HUDEP-2 (cell line): ENCODE measurements around the gene EXOC5.
"Not testable (repeated sequence)": the region's sequence is repeated elsewhere in the genome, so short reads cannot be mapped to it uniquely, and the experiment has no call there.

Experiments
- DNase-seq, 76 experiments: peaks; one replicate each; lab custom pipeline; 2025; ENCODE audit not compliant: unreplicated experiment in 76 of 76; lab: John Stamatoyannopoulos, UW

The EXOC5 gene

DNA sequence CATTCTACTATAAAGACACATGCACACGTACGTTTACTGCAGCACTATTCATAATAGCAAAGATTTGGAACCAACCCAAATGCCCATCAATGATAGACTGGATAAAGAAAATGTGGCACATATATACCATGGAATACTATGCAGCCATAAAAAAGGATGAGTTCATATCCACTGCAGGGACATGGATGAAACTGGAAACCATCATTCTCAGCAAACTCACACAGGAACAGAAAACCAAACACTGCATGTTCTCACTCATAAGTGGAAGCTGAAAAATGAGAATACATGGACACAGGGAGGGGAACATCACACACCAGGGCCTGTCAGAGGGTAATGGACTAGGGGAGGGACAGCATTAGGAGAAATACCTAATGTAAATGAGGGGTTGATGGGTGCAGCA lies 10.5 kb downstream of the EXOC5 start:
- DNase-seq, result not testable (repeated sequence)

DNA sequence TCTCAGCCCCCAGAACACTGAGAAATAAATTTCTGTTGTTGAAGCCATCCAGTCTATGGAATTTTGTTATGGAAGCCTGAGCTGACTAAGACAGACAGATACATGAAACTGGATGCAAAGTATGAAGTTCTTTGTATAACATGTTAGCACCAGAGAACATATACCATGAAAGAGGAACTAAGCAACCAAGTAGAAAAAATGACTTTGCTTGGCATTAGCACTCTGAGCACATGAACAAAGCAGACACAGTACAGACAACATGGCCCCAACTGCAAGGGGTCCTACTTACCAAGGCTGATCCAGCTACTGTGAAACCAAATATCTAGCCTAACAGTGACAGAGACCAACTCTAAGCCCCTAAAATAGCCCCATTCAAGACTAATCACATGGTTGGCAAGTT lies 13.8 kb downstream of the EXOC5 start:
- no peak for DNase-seq

DNA sequence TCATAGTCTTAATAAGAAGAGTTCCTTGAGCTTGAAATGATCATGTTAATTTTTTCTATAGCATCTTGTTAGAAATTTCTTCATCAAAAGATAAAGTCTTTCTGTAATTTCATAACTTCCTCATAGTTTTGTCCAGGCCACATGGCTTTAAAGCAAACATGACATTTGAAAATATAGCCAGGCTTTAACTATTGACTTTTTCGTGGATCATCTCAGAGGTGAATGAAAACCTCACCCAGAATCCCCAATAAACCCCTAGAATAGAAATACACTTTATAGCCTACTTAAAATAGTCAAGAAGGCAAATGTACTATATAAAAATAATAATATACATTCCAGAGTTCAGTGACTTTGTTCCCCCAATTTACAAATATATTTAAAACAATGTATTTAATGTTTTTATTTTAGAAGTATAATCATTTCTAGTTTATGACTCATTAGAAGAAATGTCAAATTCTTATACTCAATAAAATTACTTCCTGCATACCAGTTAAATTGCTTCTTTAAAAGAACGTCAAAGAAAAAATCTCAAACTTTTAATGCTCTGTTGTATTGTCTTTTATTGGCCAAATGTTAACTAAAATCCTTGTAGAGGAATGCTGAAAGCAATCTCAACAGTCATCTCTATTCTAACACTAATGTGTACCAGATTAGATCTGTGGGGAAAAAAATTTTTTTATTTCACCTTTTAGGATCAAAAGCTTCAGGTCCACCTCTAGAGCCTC lies 21.6 kb downstream of the EXOC5 start:
- DNase-seq, result no peak

- DNase-seq, result no peak
Measured at GRCh38 chr14:57245941-57246340, 22.8 kb downstream of the EXOC5 start.

GRCh38 chr14:57244106-57244505 lies 24.6 kb downstream of the EXOC5 start:
- no peak for DNase-seq

DNA sequence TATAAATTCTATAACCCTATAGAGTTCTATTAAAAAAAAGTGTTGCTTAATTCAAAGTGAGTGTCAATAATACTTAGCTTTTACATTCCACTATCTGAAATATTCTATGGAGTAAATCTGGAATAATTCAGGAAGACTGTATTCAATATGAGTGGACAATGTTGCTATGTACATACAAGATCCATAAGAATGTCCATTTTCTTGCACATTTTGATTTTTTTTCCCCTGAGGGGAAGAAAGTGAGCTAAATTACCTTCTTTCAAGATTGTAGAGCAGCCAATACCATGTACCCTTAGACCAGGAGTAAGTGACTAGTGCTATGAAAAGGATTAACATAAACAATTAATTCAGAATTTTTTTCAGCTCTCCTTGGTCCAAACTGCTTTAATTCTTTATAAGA lies 25.4 kb downstream of the EXOC5 start:
- DNase-seq, result no peak

DNA sequence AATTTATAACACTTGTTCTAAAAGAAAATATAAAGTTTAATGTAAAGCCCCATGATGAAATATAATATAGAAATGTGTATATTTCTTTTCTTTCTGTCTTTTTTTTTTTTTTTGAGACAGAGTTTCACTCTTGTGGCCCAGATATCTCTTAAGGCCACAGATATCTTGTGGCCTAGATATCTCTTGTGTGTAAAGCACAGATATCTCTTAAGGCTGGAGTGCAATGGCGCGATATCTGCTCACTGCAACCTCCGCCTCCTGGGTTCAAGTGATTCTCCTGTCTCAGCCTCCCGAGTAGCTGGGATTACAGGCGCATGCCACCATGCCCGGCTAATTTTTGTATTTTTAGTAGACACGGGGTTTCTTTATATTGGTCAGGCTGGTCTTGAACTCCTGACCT lies 28.6 kb downstream of the EXOC5 start:
- peak in 7 of 76 experiments; percentile 2 to 27 (median 15) for DNase-seq

GRCh38 chr14:57232006-57232405 lies 36.7 kb downstream of the EXOC5 start:
- no peak for DNase-seq

GRCh38 chr14:57228320-57228719 lies 40.4 kb downstream of the EXOC5 start:
- DNase-seq, result not testable (repeated sequence)

- no peak for DNase-seq
Measured at GRCh38 chr14:57227083-57227482, 41.6 kb downstream of the EXOC5 start.

GRCh38 chr14:57221931-57222330 lies 46.8 kb downstream of the EXOC5 start:
- DNase-seq, result no peak

- no peak for DNase-seq
Measured at GRCh38 chr14:57212919-57213318, 55.8 kb downstream of the EXOC5 start.

- DNase-seq, result no peak
Measured at GRCh38 chr14:57209561-57209960, 59.1 kb downstream of the EXOC5 start.

DNA sequence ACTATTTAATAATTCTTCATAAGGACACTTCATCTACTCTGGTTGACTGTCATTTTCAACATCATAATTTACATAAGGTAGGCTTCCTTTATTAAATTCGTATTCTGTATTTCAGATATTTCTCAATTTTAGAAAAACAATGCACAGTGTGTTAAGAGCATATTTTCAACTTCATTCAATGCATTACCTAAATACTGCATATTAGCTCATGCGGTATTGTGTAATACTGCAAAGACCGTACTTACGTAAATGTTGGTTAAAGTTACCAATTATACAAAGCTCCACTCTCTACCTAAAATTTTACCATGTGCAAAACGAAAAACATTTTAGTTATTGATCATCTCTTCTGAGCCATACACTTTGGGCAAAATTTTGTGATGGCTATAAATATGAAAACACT lies 62.8 kb downstream of the EXOC5 start:
- DNase-seq, result no peak

DNA sequence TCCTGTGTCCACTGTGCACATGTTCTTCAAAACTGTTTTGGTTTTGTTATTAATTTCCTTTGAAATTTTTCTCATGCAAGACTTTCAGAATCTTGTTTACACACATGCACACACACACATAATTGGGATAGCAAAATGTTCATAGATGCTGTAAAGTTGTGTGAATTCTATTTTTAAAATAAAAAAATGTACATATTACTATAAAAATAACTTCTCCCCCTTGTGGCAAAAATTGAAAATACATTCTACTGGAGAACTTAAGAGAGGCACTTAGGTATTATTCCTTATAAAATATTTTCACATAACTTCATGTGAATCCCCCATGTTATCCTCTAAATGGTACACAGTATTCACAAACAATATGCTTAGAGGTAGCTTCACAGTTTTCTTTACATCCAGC lies 66.0 kb downstream of the EXOC5 start:
- not testable (repeated sequence) for DNase-seq

DNA sequence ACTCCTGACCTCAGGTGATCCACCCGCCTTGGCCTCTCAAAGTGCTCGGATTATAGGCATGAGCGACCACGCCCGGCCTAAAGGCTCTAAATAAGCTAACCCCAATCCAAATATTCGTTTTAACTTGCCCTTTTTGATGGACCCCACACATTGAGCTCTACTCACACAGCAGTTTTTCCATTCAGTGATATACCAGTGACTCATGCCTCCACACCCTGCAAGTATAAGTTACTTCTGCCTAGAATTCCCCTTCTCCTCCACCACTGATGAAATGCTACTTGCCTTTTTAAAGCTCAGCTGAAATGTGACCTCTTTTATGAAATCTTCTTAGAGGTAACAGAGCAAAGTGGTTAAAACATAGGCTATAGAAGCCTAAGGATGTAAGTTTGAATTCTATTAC lies 68.8 kb downstream of the EXOC5 start:
- DNase-seq, result peak in 3 of 76 experiments; percentile 7 to 23 (median 11)

GRCh38 chr14:57189070-57189469 lies 79.6 kb downstream of the EXOC5 start:
- DNase-seq, result peak in 2 of 76 experiments; percentile 1 to 5

DNA sequence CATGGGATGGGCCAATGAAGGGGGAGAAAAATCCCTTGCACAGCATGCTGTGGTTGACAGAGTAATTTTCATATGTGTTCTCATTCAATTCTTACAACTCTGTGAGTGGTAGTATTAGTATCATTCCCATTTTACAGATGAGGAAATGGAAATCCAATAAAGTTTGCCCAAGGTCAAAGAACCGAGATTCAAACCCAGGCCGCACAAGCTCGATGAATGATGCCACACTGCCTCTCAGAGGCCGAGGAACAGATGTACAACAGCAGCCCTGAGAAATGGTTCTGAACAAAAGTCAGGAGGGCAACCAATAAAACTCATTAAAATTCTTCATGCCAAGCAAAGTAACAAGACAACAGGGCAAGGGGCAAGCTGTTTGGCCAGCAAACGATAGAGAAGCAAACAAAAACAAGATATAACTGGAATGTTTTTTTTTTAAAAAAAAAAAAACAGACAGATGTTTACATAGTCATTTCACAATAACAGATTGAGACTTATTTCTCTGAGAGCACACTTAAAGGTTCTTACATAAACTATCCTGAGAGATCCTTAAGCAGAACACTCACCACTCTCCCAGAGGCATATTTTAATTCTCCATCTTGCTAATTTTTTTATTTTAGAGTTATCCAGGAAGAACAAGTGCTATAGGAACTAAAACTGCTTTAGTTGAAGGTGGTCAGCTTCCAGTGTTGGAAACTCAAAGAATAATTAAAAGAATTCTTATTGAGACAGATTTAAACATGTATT lies 85.8 kb downstream of the EXOC5 start:
- DNase-seq, result peak in 4 of 76 experiments; percentile 0 to 18 (median 6)

DNA sequence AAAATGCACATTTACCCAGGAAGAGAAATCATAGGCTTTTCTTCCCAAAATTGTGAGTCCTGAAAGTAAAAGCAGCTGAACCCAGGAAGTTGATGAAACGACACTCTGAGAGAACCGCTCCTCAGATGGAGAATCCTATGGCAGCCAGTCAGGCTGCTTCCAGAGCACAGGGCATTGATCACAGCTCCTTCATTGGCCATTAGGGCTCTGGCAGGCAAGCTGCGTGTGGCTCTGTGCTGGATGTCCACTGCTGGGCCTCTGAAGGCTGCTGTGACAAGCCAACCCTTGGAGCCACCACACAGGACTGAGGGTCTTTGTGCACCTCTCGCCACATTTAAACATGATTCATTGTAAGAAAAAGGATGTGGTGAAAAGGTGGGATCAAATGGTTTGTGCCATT lies 89.4 kb downstream of the EXOC5 start:
- no peak for DNase-seq

DNA sequence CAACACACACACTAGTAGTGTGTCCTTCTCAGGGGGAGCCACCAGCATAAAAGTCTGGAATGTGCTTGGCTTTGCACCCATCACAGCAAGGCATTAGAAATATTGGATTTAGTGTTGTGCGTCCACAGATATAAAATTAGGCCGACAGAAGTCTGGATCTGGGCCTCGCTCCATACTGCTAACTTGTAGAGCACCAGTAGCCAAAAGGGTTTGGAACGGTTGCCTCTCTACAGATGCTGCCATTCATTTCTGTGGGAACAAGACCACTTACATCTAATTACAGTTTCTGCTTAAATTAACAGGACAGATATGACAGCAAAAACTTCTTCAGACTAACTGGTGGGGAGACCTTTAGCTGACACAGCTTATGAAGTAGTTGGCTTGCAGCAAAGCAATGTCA lies 94.2 kb downstream of the EXOC5 start:
- no peak for DNase-seq

GRCh38 chr14:57171903-57172302 lies 96.8 kb downstream of the EXOC5 start:
- DNase-seq, result no peak

GRCh38 chr14:57171363-57171762 lies 97.3 kb downstream of the EXOC5 start:
- DNase-seq, result no peak
